ENCODE measurements around the gene LDLRAD3. TPM values are rescaled to one million over a fixed set of nuclear protein-coding genes. Genes with fewer than 3 reads are reported as not detected.

Gene LDLRAD3
- polyA plus RNA-seq, 3 donors: 7.3 to 14.1 (median 10.4) TPM

- 100% methylated on average over 5 of the region's 6 CpGs for WGBS (ENCODE audit: insufficient coverage)
- Histone ChIP-seq H4K20me1 (ENCODE audit: insufficient read depth, low read length) (no peaks in the 10 kb centered on the region), H3K4me1 (ENCODE audit: control insufficient read depth in 1 of 2, insufficient read depth in 2 of 2, low read length in 2 of 2) (no peaks in the 10 kb centered on the region), H3K36me3 (replicated peaks in 1 of 2; ENCODE audit: control insufficient read depth in 1 of 2, insufficient read depth in 2 of 2, low read length in 2 of 2) (peaks cover 0 to 1% of the 10 kb centered on the region in 2 donors), H3K27ac (ENCODE audit: low read depth in 1 of 2, low read length in 2 of 2) (no peak overlapping the region), H2AFZ (ENCODE audit: insufficient read depth, low read depth, low read length, poor library complexity, severe bottlenecking) (no peak overlapping the region), H3K79me2 (ENCODE audit: insufficient read depth, low read length) (no peaks in the 10 kb centered on the region), H3K27me3 (ENCODE audit: control insufficient read depth in 2 of 2, insufficient read depth in 2 of 2, low read length in 2 of 2) (no peaks in the 10 kb centered on the region), H3K9ac (ENCODE audit: insufficient read depth, low read length, poor library complexity, severe bottlenecking) (no peak overlapping the region), H3K9me3 (replicated peaks in 1 of 2; ENCODE audit: control insufficient read depth in 1 of 2, insufficient read depth in 1 of 2, low read length in 2 of 2) (no peaks in the 10 kb centered on the region), H3K4me2 (replicated peaks; ENCODE audit: extremely low read depth, low read length, poor library complexity, severe bottlenecking) (no peak overlapping the region), H3K4me3 (replicated peaks in 1 of 3; ENCODE audit: low read depth in 2 of 3, low read length in 3 of 3) (no peak overlapping the region)
- intact Hi-C loops (cut with micrococcal nuclease): no loop called here
- Mint-ChIP-seq H3K27me3 (ENCODE audit: low read depth in 3 of 3) (peaks cover 0 to 4% (median 4%) of the 10 kb centered on the region in 3 donors), H3K9me3 (peaks cover 0 to 7% (median 0%) of the 10 kb centered on the region in 7 donors), H3K4me1 (no peaks in the 10 kb centered on the region), H3K4me3 (no peak overlapping the region), H3K36me3 (peaks cover 8 to 13% of the 10 kb centered on the region in 2 donors), H3K27ac (peak overlapping the region in 1 of 7 donors; percentile 7)
- no peak for DNase-seq
- TF ChIP-seq CTCF (IDR thresholded peaks at IDR 0.05): no peak
Measured at GRCh38 chr11:36193290-36193619, 249.4 kb downstream of the LDLRAD3 start.

GRCh38 chr11:36193721-36194120 is 249.9 kb downstream of the LDLRAD3 start:
- H3K4me1 ChIP-seq (ENCODE audit: control insufficient read depth in 1 of 2, insufficient read depth in 2 of 2, low read length in 2 of 2): no peaks in the 10 kb centered on the region
- H3K36me3 ChIP-seq (replicated peaks in 1 of 2; ENCODE audit: control insufficient read depth in 1 of 2, insufficient read depth in 2 of 2, low read length in 2 of 2): peaks cover 0 to 4% of the 10 kb centered on the region in 2 donors
- H3K4me2 ChIP-seq (replicated peaks; ENCODE audit: extremely low read depth, low read length, poor library complexity, severe bottlenecking): no peak overlapping the region
- no peaks in the 10 kb centered on the region for H3K27me3 ChIP-seq (ENCODE audit: control insufficient read depth in 2 of 2, insufficient read depth in 2 of 2, low read length in 2 of 2)
- H3K4me3 Mint-ChIP-seq: no peak overlapping the region
- H3K9me3 ChIP-seq (replicated peaks in 1 of 2; ENCODE audit: control insufficient read depth in 1 of 2, insufficient read depth in 1 of 2, low read length in 2 of 2): no peaks in the 10 kb centered on the region
- TF ChIP-seq CTCF (IDR thresholded peaks at IDR 0.05): no peak
- no peak overlapping the region for H3K9ac ChIP-seq (ENCODE audit: insufficient read depth, low read length, poor library complexity, severe bottlenecking)
- H3K9me3 Mint-ChIP-seq: peaks cover 0 to 7% (median 0%) of the 10 kb centered on the region in 7 donors
- WGBS (ENCODE audit: insufficient coverage): 100% methylated on average over 1 of the region's 1 CpG
- H3K36me3 Mint-ChIP-seq: peaks cover 10 to 14% of the 10 kb centered on the region in 2 donors
- intact Hi-C loops (cut with micrococcal nuclease): no loop called here
- peaks cover 0 to 4% (median 4%) of the 10 kb centered on the region in 3 donors for H3K27me3 Mint-ChIP-seq (ENCODE audit: low read depth in 3 of 3)
- H4K20me1 ChIP-seq (ENCODE audit: insufficient read depth, low read length): no peaks in the 10 kb centered on the region
- DNase-seq: no peak
- H3K4me3 ChIP-seq (replicated peaks in 1 of 3; ENCODE audit: low read depth in 2 of 3, low read length in 3 of 3): no peak overlapping the region
- no peaks in the 10 kb centered on the region for H3K4me1 Mint-ChIP-seq
- H3K27ac Mint-ChIP-seq: no peak overlapping the region
- no peaks in the 10 kb centered on the region for H3K79me2 ChIP-seq (ENCODE audit: insufficient read depth, low read length)
- no peak overlapping the region for H3K27ac ChIP-seq (ENCODE audit: low read depth in 1 of 2, low read length in 2 of 2)
- H2AFZ ChIP-seq (ENCODE audit: insufficient read depth, low read depth, low read length, poor library complexity, severe bottlenecking): no peak overlapping the region
